ENCODE data around the gene BZW2. TPM values are rescaled to one million over a fixed set of nuclear protein-coding genes. Genes with fewer than 3 reads are reported as not detected.

Gene BZW2
- total and polyA plus RNA-seq, 2 of the 13 experiments (the other 11 are each of a cell fraction or from before 2014, with no cell fraction given) = 21.8 to 95.2 TPM

DNA sequence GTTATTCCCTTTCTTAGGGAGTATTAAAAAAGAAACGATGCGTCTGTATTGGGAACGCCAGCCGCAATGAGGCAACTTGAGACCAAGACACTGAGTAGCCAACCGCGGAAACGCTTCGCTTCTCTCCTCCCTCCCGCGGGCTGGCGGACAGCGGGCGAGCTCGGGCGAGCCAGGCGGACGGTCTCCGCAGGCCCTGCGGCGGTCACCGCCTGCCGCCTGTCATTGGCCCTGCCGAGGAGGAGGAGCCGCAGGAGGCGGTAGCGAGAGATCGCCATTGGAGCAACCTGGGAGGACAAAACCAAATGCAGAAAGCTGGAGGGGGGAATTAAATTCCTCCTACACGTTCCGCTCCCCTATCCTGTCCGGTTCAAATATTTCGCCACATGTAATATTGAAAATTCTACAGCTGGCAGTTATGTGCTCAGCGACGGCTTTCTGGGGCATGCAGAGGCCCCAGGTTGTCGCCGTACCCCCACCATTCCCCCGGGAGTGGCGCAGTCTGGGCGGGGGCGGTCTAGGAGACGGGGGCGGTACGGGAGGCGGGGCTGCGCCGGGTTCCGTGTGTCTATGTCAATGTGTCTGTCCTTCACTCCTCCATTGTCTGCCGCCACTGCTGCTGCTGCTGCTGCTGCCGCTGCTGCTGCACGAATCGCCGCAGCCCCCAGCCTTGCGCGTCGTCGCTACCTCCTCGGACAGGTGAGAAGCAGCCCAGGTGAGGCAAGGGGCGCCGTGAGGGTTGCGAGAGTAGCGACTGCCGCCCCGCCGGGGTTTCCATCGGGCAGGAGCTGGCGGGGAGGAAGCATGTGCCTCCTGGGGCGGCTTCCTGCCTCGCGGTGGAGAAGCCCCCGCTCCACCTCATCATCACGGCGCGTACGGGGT, at the start of gene BZW2, which contains the start of gene ANKMY2 (continued):
- TF ChIP-seq ZNF619 (CRISPR knock-in tag; IDR thresholded peaks at IDR 0.05) (no peak), CREM (IDR thresholded peaks at IDR 0.05) (peak; percentile 57; the same call in 1 of the 2 replicates), CREM (CRISPR knock-in tag; IDR thresholded peaks at IDR 0.05) (no peak), ZNF652 (CRISPR knock-in tag; IDR thresholded peaks at IDR 0.05; ENCODE audit: borderline replicate concordance, low read depth) (no peak), NCOA2 (CRISPR knock-in tag; IDR thresholded peaks at IDR 0.05) (peak; percentile 47), MTA1 (CRISPR knock-in tag; IDR thresholded peaks at IDR 0.05; ENCODE audit: borderline replicate concordance) (0 out of 2 replicates have a peak, but pooled peaks have one; percentile 57), TFDP2 (CRISPR knock-in tag; IDR thresholded peaks at IDR 0.05) (peak; percentile 58; the same call in 1 of the 2 replicates), ZSCAN22 (CRISPR knock-in tag; IDR thresholded peaks at IDR 0.05) (no peak), ZNF251 (CRISPR knock-in tag; IDR thresholded peaks at IDR 0.05) (no peak), ZNF331 (CRISPR knock-in tag; IDR thresholded peaks at IDR 0.05) (peak; percentile 38; the same call in 1 of the 2 replicates), ZBTB4 (CRISPR knock-in tag; IDR thresholded peaks at IDR 0.05; ENCODE audit: borderline replicate concordance) (peak; percentile 20; the same call in 1 of the 2 replicates), ZUFSP (CRISPR knock-in tag; IDR thresholded peaks at IDR 0.05; ENCODE audit: borderline replicate concordance) (no peak), ZNF883 (CRISPR knock-in tag; IDR thresholded peaks at IDR 0.05; ENCODE audit: not compliant biosample characterization) (peak; percentile 55), ZNF136 (CRISPR knock-in tag; IDR thresholded peaks at IDR 0.05; ENCODE audit: low read depth) (no peak; the same call in 1 of the 2 replicates), POLR2AphosphoS5 (IDR thresholded peaks at IDR 0.05; ENCODE audit: low read depth, low read length) (peak; percentile 89), FOXC1 (CRISPR knock-in tag; IDR thresholded peaks at IDR 0.05; ENCODE audit: borderline replicate concordance) (no peak; the same call in 1 of the 2 replicates), ZSCAN31 (CRISPR knock-in tag; IDR thresholded peaks at IDR 0.05; ENCODE audit: low read depth) (no peak; the same call in none of the 2 replicates), GATA4 (IDR thresholded peaks at IDR 0.05; ENCODE audit: borderline replicate concordance, low read depth) (peak; percentile 74; the same call in 1 of the 2 replicates), IKZF1 (IDR thresholded peaks at IDR 0.05) (no peak)
- TF ChIP-seq, protein P1, sequence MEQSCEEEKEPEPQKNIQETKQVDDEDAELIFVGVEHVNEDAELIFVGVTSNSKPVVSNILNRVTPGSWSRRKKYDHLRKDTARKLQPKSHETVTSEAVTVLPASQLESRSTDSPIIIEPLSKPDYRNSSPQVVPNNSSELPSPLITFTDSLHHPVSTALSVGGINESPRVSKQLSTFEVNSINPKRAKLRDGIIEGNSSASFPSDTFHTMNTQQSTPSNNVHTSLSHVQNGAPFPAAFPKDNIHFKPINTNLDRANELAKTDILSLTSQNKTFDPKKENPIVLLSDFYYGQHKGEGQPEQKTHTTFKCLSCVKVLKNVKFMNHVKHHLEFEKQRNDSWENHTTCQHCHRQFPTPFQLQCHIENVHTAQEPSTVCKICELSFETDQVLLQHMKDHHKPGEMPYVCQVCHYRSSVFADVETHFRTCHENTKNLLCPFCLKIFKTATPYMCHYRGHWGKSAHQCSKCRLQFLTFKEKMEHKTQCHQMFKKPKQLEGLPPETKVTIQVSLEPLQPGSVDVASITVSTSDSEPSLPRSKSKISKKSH (CRISPR knock-in tag; IDR thresholded peaks at IDR 0.05; ENCODE audit: borderline replicate concordance) = 0 out of 2 replicates have a peak, but pooled peaks have one; percentile 40
